ENCODE data around the gene PIGS. TPM values are rescaled to one million over a fixed set of nuclear protein-coding genes. Genes with fewer than 3 reads are reported as not detected.
A peak's percentile ranks its signal among the peaks of the same experiment; 100 is the strongest.

The PIGS gene
- total and polyA plus RNA-seq, 2 of the 13 experiments (the other 11 are each of a cell fraction or from before 2014, with no cell fraction given), result 31.7 to 42.6 TPM

DNA sequence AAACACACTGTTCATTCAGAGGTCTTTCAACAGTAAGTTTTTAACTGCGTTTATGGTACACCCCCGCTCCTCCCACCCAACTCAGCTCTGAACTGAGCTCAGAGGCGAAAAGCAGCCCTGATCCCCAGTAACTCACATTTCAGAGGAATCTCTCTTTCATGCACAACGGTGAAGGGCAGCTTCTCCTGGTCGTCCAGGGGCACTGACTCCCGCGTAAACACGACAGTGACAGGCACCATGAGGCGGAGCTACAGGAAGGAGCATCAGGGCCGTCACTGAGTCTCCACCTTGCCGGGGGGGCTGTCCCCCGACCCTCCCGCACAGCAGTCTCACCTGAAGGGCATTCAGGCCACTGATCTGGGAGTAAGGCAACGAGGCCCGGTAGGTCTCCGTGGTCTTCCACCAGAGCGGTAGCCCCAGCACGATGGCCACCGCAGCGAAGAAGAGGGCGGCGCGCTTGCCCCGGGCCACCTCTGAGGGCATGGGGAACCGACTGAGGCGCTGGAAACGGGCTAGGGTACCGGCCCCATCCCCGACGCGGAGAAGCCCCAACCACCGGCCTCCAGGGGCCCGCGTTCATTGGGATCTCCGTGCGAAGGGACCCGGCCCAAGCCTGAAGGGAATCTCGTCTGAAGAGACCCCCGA is 486 bp downstream of the PIGS start (continued):
- TF ChIP-seq, protein P1, sequence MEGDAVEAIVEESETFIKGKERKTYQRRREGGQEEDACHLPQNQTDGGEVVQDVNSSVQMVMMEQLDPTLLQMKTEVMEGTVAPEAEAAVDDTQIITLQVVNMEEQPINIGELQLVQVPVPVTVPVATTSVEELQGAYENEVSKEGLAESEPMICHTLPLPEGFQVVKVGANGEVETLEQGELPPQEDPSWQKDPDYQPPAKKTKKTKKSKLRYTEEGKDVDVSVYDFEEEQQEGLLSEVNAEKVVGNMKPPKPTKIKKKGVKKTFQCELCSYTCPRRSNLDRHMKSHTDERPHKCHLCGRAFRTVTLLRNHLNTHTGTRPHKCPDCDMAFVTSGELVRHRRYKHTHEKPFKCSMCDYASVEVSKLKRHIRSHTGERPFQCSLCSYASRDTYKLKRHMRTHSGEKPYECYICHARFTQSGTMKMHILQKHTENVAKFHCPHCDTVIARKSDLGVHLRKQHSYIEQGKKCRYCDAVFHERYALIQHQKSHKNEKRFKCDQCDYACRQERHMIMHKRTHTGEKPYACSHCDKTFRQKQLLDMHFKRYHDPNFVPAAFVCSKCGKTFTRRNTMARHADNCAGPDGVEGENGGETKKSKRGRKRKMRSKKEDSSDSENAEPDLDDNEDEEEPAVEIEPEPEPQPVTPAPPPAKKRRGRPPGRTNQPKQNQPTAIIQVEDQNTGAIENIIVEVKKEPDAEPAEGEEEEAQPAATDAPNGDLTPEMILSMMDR (CRISPR knock-in tag; IDR thresholded peaks at IDR 0.05), result peak; percentile 12; the same call in 1 of the 2 replicates
- TF ChIP-seq ASH2L (IDR thresholded peaks at IDR 0.05; ENCODE audit: insufficient read length, low read depth, low read length), result no peak
- no peak for TF ChIP-seq ZNF781 (CRISPR knock-in tag; IDR thresholded peaks at IDR 0.05; ENCODE audit: borderline replicate concordance, not compliant biosample characterization)
- no peak for TF ChIP-seq NONO (IDR thresholded peaks at IDR 0.05)
- TF ChIP-seq NONO (CRISPR knock-in tag; conservative IDR thresholded peaks at IDR 0.05), result peak; percentile 29; the same call in 1 of the 2 replicates
- TF ChIP-seq REXO4 (CRISPR knock-in tag; IDR thresholded peaks at IDR 0.05; ENCODE audit: borderline replicate concordance), result no peak
- TF ChIP-seq HDAC2 (CRISPR knock-in tag; IDR thresholded peaks at IDR 0.05), result peak; percentile 34; the same call in 1 of the 2 replicates
- no peak for TF ChIP-seq KDM4B (CRISPR knock-in tag; IDR thresholded peaks at IDR 0.05)
- TF ChIP-seq ZNF143 (CRISPR knock-in tag; IDR thresholded peaks at IDR 0.05), result no peak
- TF ChIP-seq BHLHE40 (IDR thresholded peaks at IDR 0.05; ENCODE audit: low read length), result no peak
- TF ChIP-seq ZNF550 (CRISPR knock-in tag; IDR thresholded peaks at IDR 0.05; ENCODE audit: borderline replicate concordance), result no peak
- TF ChIP-seq, protein P2, sequence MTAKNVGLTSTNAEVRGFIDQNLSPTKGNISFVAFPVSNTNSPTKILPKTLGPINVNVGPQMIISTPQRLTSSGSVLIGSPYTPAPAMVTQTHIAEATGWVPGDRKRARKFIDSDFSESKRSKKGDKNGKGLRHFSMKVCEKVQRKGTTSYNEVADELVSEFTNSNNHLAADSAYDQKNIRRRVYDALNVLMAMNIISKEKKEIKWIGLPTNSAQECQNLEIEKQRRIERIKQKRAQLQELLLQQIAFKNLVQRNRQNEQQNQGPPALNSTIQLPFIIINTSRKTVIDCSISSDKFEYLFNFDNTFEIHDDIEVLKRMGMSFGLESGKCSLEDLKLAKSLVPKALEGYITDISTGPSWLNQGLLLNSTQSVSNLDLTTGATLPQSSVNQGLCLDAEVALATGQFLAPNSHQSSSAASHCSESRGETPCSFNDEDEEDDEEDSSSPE (CRISPR knock-in tag; IDR thresholded peaks at IDR 0.05), result 0 out of 2 replicates have a peak, but pooled peaks have one; percentile 24
- TF ChIP-seq ZNF124 (CRISPR knock-in tag; IDR thresholded peaks at IDR 0.05), result no peak
- TF ChIP-seq, protein P3, sequence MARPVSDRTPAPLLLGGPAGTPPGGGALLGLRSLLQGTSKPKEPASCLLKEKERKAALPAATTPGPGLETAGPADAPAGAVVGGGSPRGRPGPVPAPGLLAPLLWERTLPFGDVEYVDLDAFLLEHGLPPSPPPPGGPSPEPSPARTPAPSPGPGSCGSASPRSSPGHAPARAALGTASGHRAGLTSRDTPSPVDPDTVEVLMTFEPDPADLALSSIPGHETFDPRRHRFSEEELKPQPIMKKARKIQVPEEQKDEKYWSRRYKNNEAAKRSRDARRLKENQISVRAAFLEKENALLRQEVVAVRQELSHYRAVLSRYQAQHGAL (CRISPR knock-in tag; IDR thresholded peaks at IDR 0.05; ENCODE audit: not compliant biosample characterization), result no peak
- no peak for TF ChIP-seq FOSL1 (CRISPR knock-in tag; IDR thresholded peaks at IDR 0.05; ENCODE audit: borderline replicate concordance)
- TF ChIP-seq RCOR2 (CRISPR knock-in tag; IDR thresholded peaks at IDR 0.05), result no peak
- TF ChIP-seq TGIF2 (CRISPR knock-in tag; IDR thresholded peaks at IDR 0.05), result peak; percentile 90; the same call in 1 of the 2 replicates
- no peak for TF ChIP-seq YY1 (IDR thresholded peaks at IDR 0.05; ENCODE audit: insufficient read depth, insufficient replicate concordance, low read depth, low read length)
- no peak for TF ChIP-seq ARNT (IDR thresholded peaks at IDR 0.05)
- TF ChIP-seq, protein P4, sequence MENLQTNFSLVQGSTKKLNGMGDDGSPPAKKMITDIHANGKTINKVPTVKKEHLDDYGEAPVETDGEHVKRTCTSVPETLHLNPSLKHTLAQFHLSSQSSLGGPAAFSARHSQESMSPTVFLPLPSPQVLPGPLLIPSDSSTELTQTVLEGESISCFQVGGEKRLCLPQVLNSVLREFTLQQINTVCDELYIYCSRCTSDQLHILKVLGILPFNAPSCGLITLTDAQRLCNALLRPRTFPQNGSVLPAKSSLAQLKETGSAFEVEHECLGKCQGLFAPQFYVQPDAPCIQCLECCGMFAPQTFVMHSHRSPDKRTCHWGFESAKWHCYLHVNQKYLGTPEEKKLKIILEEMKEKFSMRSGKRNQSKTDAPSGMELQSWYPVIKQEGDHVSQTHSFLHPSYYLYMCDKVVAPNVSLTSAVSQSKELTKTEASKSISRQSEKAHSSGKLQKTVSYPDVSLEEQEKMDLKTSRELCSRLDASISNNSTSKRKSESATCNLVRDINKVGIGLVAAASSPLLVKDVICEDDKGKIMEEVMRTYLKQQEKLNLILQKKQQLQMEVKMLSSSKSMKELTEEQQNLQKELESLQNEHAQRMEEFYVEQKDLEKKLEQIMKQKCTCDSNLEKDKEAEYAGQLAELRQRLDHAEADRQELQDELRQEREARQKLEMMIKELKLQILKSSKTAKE (CRISPR knock-in tag; IDR thresholded peaks at IDR 0.05; ENCODE audit: borderline replicate concordance), result no peak
- TF ChIP-seq ZNF317 (CRISPR knock-in tag; IDR thresholded peaks at IDR 0.05), result no peak
- TF ChIP-seq MAFK (conservative IDR thresholded peaks at IDR 0.05 in 1 of 2, IDR thresholded peaks at IDR 0.05 in 1 of 2; ENCODE audit: low read length in 2 of 2), result no peak
- peak; percentile 37; the same call in 1 of the 2 replicates for TF ChIP-seq ZFX (CRISPR knock-in tag; IDR thresholded peaks at IDR 0.05; ENCODE audit: low read depth)
- no peak for TF ChIP-seq ZNF7 (CRISPR knock-in tag; IDR thresholded peaks at IDR 0.05)
- no peak for TF ChIP-seq ZEB1 (IDR thresholded peaks at IDR 0.05; ENCODE audit: insufficient replicate concordance, low read depth)
- TF ChIP-seq ZNF549 (CRISPR knock-in tag; IDR thresholded peaks at IDR 0.05), result no peak
